Stimulated activated effector memory CD8-positive, alpha-beta T cell treated with anti-CD3 and anti-CD28 coated beads, Interleukin-12 subunit alpha, Interleukin-12 subunit beta, amount 100 ng/mL, for 72 hours (primary cell): Measurements from ENCODE around the gene HTR6.
A peak's percentile ranks its signal among the peaks of the same experiment; 100 is the strongest.

ENCODE experiments used
- ATAC-seq: fragments of 150-1000 bp; cut with Tn5 transposase; 2 replicates; pipeline ENCODE4 v1.10.0; 2021
- DNase-seq, 2 donors: peaks; one replicate each; pipeline ENCODE4 v3.0.0; 2021 to 2022; ENCODE audit warnings: low spot score in 2 of 2
- H3K27ac Mint-ChIP-seq: one replicate; pipeline ENCODE4 v1.8.0; 2022; ENCODE audit warnings: mild to moderate bottlenecking, mixed read lengths
- H3K36me3 Mint-ChIP-seq: one replicate; pipeline ENCODE4 v1.8.0; 2022; ENCODE audit warnings: mild to moderate bottlenecking, mixed read lengths
- H3K4me1 Mint-ChIP-seq: one replicate; pipeline ENCODE4 v1.8.0; 2022; ENCODE audit warnings: mixed read lengths
- H3K4me3 Mint-ChIP-seq: one replicate; pipeline ENCODE4 v1.8.0; 2022; ENCODE audit warnings: mild to moderate bottlenecking, mixed read lengths
- H3K9me3 Mint-ChIP-seq: one replicate; pipeline ENCODE4 v1.8.0; 2022; ENCODE audit warnings: mixed read lengths

HTR6 gene

GRCh38 chr1:19708567-19709110 is 44.0 kb downstream of the HTR6 start:
- no peaks in the 10 kb centered on the region for H3K9me3 Mint-ChIP-seq
- no peak for ATAC-seq
- H3K27ac Mint-ChIP-seq: no peak overlapping the region

DNA sequence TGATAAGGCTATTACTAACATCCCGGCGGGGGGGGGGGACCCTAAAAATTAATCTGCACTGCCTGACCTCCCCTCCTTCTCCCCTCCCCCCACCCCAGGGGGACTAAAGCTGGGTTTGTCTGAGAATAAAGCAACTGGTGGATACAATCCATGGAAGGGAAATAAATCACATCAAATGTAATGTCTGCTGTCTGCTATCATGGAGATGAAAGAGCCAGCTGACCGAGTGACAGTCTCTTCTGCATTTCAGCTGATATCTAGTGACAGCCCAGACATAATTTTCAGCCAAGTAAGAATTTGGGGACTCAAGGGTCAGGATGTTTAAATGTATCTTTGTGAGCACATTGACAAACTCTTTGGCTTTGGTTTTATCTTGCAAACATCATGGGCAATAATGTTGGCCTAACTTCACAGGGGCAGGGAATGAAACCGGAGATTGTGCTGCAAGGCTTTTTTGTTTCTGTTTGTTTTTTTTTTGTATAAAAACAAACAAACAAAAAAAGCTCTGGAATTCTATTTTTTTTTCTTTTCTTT is 44.7 kb downstream of the HTR6 start:
- peaks cover 16% of the 10 kb centered on the region for H3K4me1 Mint-ChIP-seq
- DNase-seq: no peak
- H3K9me3 Mint-ChIP-seq: no peaks in the 10 kb centered on the region
- peaks cover 7% of the 10 kb centered on the region for H3K36me3 Mint-ChIP-seq
- H3K27ac Mint-ChIP-seq: no peak overlapping the region
- ATAC-seq: no peak
- no peak overlapping the region for H3K4me3 Mint-ChIP-seq

More at GRCh38 chr1:19708567-19709110, 44.0 kb downstream of the HTR6 start:
- DNase-seq: no peak
- Mint-ChIP-seq H3K4me3 (no peak overlapping the region), H3K36me3 (peaks cover 7% of the 10 kb centered on the region), H3K4me1 (peaks cover 16% of the 10 kb centered on the region)

GRCh38 chr1:19710825-19711611 is 46.3 kb downstream of the HTR6 start:
- peak; percentile 85 for ATAC-seq
- Mint-ChIP-seq H3K4me3 (no peak overlapping the region), H3K27ac (peak overlapping the region; percentile 8)

DNA sequence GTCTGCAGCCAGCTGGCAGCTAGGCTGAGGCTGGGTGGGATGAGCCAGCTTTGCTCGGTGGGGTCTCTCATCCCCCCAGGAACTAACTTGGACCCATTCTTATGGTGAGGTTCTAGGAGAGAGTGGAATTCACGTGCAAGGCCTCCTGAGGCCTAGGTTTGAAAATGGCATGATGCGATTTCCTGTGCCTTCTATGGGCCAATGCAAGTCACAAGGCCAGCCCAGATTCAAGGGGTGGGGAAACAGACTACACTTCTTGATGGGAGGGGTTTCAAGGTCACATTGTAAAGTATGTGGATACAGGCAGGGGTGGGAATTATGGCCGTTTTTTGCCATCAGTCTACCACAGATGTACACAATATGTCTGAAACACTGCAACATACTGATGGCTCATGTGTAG is 48.3 kb downstream of the HTR6 start:
- DNase-seq (no peak), ATAC-seq (no peak)
- Mint-ChIP-seq H3K9me3 (no peaks in the 10 kb centered on the region), H3K4me1 (peaks cover 24% of the 10 kb centered on the region), H3K4me3 (no peak overlapping the region), H3K27ac (no peak overlapping the region), H3K36me3 (peaks cover 12% of the 10 kb centered on the region)

More at GRCh38 chr1:19710825-19711611, 46.3 kb downstream of the HTR6 start:
- H3K36me3 Mint-ChIP-seq: peaks cover 12% of the 10 kb centered on the region
- H3K9me3 Mint-ChIP-seq: no peaks in the 10 kb centered on the region
- peak in 1 of 2 donors; percentile 72 for DNase-seq
- H3K4me1 Mint-ChIP-seq: peaks cover 24% of the 10 kb centered on the region

DNA sequence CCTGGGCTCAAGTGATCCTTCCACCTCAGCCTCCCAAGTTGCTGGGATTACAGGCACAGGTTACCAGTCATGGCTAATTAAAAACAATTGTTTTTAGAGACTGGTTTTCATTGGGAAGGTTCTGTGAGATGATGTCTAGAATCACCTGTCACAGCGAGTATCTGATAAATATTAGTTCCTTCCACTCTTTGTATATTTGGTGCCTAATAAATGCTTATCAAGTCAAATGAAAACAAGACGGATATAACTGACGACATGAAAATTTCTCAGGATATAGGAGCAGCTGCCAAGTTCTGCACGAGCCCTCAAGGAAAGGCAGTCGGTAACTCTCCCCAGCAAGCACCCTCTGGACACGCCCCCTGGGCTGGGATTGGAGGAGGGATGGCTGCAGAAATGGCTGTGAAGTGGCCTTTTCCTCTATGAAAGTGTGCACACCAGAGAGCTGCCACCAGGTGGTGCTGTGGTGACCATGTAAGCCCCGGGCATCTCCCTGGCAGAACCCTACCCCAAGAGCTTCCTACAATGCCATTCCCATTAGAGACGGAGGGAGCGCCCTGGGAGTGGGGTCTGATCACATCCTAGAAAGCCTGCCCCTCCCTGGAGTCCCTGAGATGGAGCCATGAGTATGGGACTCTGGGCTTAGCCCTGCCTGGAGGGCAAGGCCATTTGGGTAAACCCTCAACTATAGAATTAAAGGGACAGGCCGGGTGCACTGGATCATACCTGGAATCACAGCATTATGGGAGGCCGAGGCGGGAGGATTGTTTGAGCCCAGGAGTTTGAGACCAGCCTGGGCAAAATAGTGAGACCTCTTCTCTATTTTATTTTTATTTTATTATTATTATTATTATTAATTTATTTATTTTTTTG is 50.9 kb downstream of the HTR6 start:
- H3K27ac Mint-ChIP-seq: no peak overlapping the region
- no peak overlapping the region for H3K4me3 Mint-ChIP-seq
- H3K9me3 Mint-ChIP-seq: no peaks in the 10 kb centered on the region
- DNase-seq (peak; percentile 76 to 93), ATAC-seq (peak; percentile 79)
- H3K4me1 Mint-ChIP-seq: peaks cover 18% of the 10 kb centered on the region
- peaks cover 5% of the 10 kb centered on the region for H3K36me3 Mint-ChIP-seq

DNA sequence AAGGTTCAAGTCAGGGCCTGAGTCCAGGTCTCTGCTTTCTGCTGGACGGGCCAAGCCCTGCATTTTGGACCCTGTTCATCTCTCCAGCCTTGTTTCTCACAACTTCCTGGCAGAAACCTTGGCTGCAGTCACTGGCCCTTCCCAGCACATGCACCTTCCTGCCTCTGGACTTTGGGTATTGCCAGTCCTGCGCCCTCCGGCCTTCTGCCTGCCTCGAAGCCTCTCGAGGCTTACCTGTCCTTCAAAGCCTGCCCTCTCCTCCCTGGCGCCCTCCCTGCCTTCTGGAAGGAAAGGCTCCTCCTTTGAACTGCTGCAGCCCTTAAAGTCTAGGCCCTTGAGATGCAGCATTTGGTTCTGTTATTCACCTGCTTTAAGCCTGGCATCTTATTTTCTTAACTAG is 52.8 kb downstream of the HTR6 start:
- H3K27ac Mint-ChIP-seq: no peak overlapping the region
- H3K36me3 Mint-ChIP-seq: peaks cover 5% of the 10 kb centered on the region
- peaks cover 8% of the 10 kb centered on the region for H3K4me1 Mint-ChIP-seq
- no peak overlapping the region for H3K4me3 Mint-ChIP-seq
- no peaks in the 10 kb centered on the region for H3K9me3 Mint-ChIP-seq
- DNase-seq: no peak
- no peak for ATAC-seq

DNA sequence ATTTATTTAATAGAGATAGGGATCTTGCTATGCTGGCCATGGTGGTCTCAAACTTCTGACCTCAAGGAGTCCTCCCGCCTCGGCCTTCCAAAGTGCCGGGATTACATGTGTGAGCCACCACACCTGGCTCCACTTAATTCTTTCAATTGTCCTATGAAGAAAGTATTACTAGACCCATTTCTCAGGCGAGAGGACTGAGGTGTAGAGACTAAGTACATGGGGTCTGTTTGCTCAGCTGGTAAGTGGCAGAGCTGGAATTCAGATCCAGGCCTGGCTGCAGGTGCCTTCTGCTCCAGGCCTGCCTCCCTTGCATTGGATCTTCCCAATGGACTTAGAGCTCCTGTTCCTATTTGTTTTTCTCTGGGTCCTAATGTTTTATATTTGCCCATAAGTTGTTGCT is 55.5 kb downstream of the HTR6 start:
- ATAC-seq (no peak), DNase-seq (no peak)
- no peaks in the 10 kb centered on the region for H3K9me3 Mint-ChIP-seq
- peak overlapping the region; percentile 65 for H3K27ac Mint-ChIP-seq
- peaks cover 8% of the 10 kb centered on the region for H3K4me1 Mint-ChIP-seq
- peaks cover 5% of the 10 kb centered on the region for H3K36me3 Mint-ChIP-seq
- no peak overlapping the region for H3K4me3 Mint-ChIP-seq

DNA sequence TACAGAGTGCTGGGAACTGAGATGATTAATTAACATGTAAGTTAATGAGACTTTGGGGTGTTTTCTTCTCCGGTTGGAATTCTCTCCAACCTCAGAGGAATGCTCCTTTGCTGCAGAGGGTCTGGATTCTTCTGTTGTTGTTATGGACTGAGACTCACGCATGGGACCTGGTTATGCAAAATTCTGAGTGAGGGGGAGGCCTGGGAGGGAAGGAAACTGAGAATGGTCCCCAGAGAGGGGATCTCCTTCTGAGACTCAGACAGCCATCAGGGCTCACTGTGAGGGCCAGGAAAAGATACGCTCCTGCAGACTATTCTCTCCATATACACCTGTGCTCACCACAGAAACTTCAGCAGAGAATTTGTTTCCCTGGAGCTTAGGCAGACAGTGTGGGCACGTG is 56.3 kb downstream of the HTR6 start:
- H3K4me1 Mint-ChIP-seq: no peaks in the 10 kb centered on the region
- no peaks in the 10 kb centered on the region for H3K36me3 Mint-ChIP-seq
- H3K4me3 Mint-ChIP-seq: no peak overlapping the region
- ATAC-seq (no peak), DNase-seq (no peak)
- peak overlapping the region; percentile 65 for H3K27ac Mint-ChIP-seq
- H3K9me3 Mint-ChIP-seq: no peaks in the 10 kb centered on the region

- no peaks in the 10 kb centered on the region for H3K4me1 Mint-ChIP-seq
- no peak overlapping the region for H3K4me3 Mint-ChIP-seq
- ATAC-seq (no peak), DNase-seq (no peak)
- no peaks in the 10 kb centered on the region for H3K9me3 Mint-ChIP-seq
- H3K27ac Mint-ChIP-seq: no peak overlapping the region
- H3K36me3 Mint-ChIP-seq: no peaks in the 10 kb centered on the region
Measured at GRCh38 chr1:19723874-19724273, 59.2 kb downstream of the HTR6 start.

DNA sequence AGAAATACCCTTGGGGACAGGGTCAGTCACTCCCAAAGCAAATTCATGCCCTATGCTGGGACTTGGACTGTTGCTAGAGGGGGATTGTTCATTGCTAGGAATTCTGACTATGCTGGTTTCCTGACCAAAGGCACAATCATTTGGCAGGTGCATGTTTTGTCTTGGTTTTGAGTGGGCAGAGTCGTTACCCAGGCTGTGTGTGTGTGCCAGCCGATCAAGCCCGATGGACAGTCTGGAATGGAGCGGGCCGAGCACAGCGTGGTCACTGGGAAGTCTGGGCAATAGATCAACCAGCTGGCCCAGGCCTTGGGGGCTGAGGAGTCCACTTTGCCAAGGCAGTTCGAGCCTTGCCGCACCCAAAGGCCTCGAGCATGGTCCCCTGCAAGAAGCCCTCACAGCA is 60.9 kb downstream of the HTR6 start:
- Mint-ChIP-seq H3K4me1 (no peaks in the 10 kb centered on the region), H3K36me3 (no peaks in the 10 kb centered on the region), H3K4me3 (no peak overlapping the region), H3K9me3 (no peaks in the 10 kb centered on the region), H3K27ac (no peak overlapping the region)
- ATAC-seq (no peak), DNase-seq (no peak)

GRCh38 chr1:19728413-19729145 is 63.9 kb downstream of the HTR6 start:
- Mint-ChIP-seq H3K27ac (no peak overlapping the region), H3K36me3 (no peaks in the 10 kb centered on the region), H3K4me3 (no peak overlapping the region), H3K4me1 (no peaks in the 10 kb centered on the region), H3K9me3 (peaks cover 3% of the 10 kb centered on the region)
- no peak for DNase-seq
- no peak for ATAC-seq

DNA sequence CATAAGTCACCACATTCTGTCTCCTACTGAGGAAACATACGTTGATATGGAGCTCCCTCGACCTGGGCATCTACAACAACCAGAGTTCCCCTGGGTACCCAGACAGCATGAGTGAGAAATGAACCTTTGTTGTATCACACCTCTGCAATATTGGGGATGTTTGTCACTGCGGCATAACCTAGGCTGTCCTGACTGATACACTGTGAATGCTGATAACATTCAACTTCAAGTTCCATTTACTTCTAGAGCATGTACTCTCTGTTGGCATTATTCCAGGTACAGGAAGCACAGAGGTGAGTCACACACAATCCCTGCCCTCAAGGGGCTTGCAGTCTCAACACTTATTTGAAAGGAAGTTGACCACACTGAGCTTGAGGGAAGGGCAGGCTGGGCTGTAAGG is 65.6 kb downstream of the HTR6 start:
- ATAC-seq (no peak), DNase-seq (no peak)
- Mint-ChIP-seq H3K4me3 (no peak overlapping the region), H3K36me3 (no peaks in the 10 kb centered on the region), H3K27ac (no peak overlapping the region), H3K4me1 (no peaks in the 10 kb centered on the region), H3K9me3 (peaks cover 3% of the 10 kb centered on the region)
